Measurements from ENCODE around the gene TMEM131. TPM values are rescaled to one million over a fixed set of nuclear protein-coding genes. Genes with fewer than 3 reads are reported as not detected.

TMEM131 gene
- polyA plus RNA-seq, 3 donors = 37.0 to 48.0 (median 39.6) TPM

GRCh38 chr2:97743913-97744312 is 251.8 kb downstream of the TMEM131 start:
- DNase-seq (ENCODE audit: low read depth in 3 of 3, low spot score in 2 of 3) = no peak

- DNase-seq (ENCODE audit: low read depth in 3 of 3, low spot score in 2 of 3) = no peak
Measured at GRCh38 chr2:97742381-97742847, 253.3 kb downstream of the TMEM131 start.

GRCh38 chr2:97741686-97742085 is 254.1 kb downstream of the TMEM131 start:
- DNase-seq (ENCODE audit: low read depth in 3 of 3, low spot score in 2 of 3) = no peak

GRCh38 chr2:97741251-97741650 is 254.5 kb downstream of the TMEM131 start:
- no peak for DNase-seq (ENCODE audit: low read depth in 3 of 3, low spot score in 2 of 3)

- no peak for DNase-seq (ENCODE audit: low read depth in 3 of 3, low spot score in 2 of 3)
Measured at GRCh38 chr2:97740590-97741182, 255.1 kb downstream of the TMEM131 start.

- no peak for DNase-seq (ENCODE audit: low read depth in 3 of 3, low spot score in 2 of 3)
Measured at GRCh38 chr2:97739893-97740245, 255.9 kb downstream of the TMEM131 start.

- no peak for DNase-seq (ENCODE audit: low read depth in 3 of 3, low spot score in 2 of 3)
Measured at GRCh38 chr2:97739020-97739892, 256.5 kb downstream of the TMEM131 start.

GRCh38 chr2:97738179-97739019 is 257.3 kb downstream of the TMEM131 start:
- no peak for DNase-seq (ENCODE audit: low read depth in 3 of 3, low spot score in 2 of 3)

- no peak for DNase-seq (ENCODE audit: low read depth in 3 of 3, low spot score in 2 of 3)
Measured at GRCh38 chr2:97737421-97738178, 258.1 kb downstream of the TMEM131 start.

GRCh38 chr2:97736608-97737330 is 259.0 kb downstream of the TMEM131 start:
- no peak for DNase-seq (ENCODE audit: low read depth in 3 of 3, low spot score in 2 of 3)

- no peak for DNase-seq (ENCODE audit: low read depth in 3 of 3, low spot score in 2 of 3)
Measured at GRCh38 chr2:97736185-97736584, 259.6 kb downstream of the TMEM131 start.

- no peak for DNase-seq (ENCODE audit: low read depth in 3 of 3, low spot score in 2 of 3)
Measured at GRCh38 chr2:97735161-97735561, 260.6 kb downstream of the TMEM131 start.

- DNase-seq (ENCODE audit: low read depth in 3 of 3, low spot score in 2 of 3) = no peak
Measured at GRCh38 chr2:97734061-97735051, 261.4 kb downstream of the TMEM131 start.

GRCh38 chr2:97733341-97734035 is 262.3 kb downstream of the TMEM131 start:
- DNase-seq (ENCODE audit: low read depth in 3 of 3, low spot score in 2 of 3) = no peak

GRCh38 chr2:97732436-97733340 is 263.1 kb downstream of the TMEM131 start:
- DNase-seq (ENCODE audit: low read depth in 3 of 3, low spot score in 2 of 3) = no peak

GRCh38 chr2:97731274-97732020 is 264.3 kb downstream of the TMEM131 start:
- no peak for DNase-seq (ENCODE audit: low read depth in 3 of 3, low spot score in 2 of 3)
